Left ventricle myocardium inferior (tissue), 1 donor: ENCODE data around the gene RAC2. TPM values are rescaled to one million over a fixed set of nuclear protein-coding genes. Genes with fewer than 3 reads are reported as not detected.

Experiments
- DNase-seq: peaks from one replicate; pipeline ENCODE4 v3.0.0-alpha.2; 2020
- H3K27ac ChIP-seq: fragments of 200-600 bp; replicated peaks from 2 replicates; pipeline ENCODE4 v1.8.0; 2021
- H3K27me3 ChIP-seq: fragments of 200-600 bp; 2 replicates; pipeline ENCODE4 v1.8.0; 2021; ENCODE audit warnings: low read depth
- H3K36me3 ChIP-seq: fragments of 200-600 bp; 2 replicates; pipeline ENCODE4 v1.8.0; 2021
- H3K4me1 ChIP-seq: fragments of 200-600 bp; 2 replicates; pipeline ENCODE4 v1.8.0; 2021
- H3K4me3 ChIP-seq: fragments of 200-600 bp; 2 replicates; pipeline ENCODE4 v1.8.0; 2021; ENCODE audit warnings: mild to moderate bottlenecking, moderate library complexity
- H3K9me3 ChIP-seq: fragments of 200-600 bp; replicated peaks from 2 replicates; pipeline ENCODE4 v1.8.0; 2021
- intact Hi-C: fragments of 100-400 bp; cut with micrococcal nuclease; formaldehyde crosslinking; loops from one replicate; pipeline ENCODE4 v1.11.0; 2022
- total RNA-seq: library from RNA; stranded (reverse); fragmentation: NEBNext Ultra II Directional; extraction: Animal tissue kit (Norgen Biotek cat#: 25700); gene quantifications from one replicate; pipeline ENCODE4 v1.2.1, GENCODE V29; 2021
- TF ChIP-seq, protein P1 (sequence below): fragments of 200-600 bp; IDR thresholded peaks from 2 replicates; pipeline ENCODE4 v1.8.0; 2021; ENCODE audit warnings: antibody characterized with exemption, mild to moderate bottlenecking, borderline replicate concordance
- donor health status: DM: no; HTN: yes; CAD: no; lungs with severe emphysema.

RAC2 gene
- total RNA-seq, 1 donor from 2014 or later = 1.8 TPM

DNA sequence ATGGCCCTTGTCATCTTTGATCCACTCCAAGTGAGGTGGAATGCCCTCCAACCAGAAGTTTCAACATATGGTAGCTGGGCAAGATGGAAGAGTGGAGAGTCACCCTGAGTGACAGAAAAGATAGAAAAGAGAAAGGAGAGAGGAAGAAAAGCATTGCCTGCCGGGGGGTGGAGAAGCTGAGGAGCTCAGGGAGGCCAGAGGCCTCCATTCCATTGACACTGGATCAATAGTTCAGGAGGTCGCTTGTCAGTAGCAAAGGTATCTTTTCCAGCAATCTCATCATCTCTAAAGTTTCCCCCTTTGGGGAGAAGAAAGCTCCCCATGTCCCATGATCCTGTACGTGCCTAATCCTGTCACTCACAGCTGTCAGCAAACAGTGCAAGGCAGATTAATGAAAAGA lies 49.3 kb downstream of the RAC2 start:
- no peak overlapping the region for H3K4me3 ChIP-seq
- no peaks in the 10 kb centered on the region for H3K27me3 ChIP-seq
- no peak for DNase-seq
- H3K4me1 ChIP-seq = peaks cover 52% of the 10 kb centered on the region
- H3K9me3 ChIP-seq = no peaks in the 10 kb centered on the region
- H3K36me3 ChIP-seq = no peaks in the 10 kb centered on the region
- peak overlapping the region; percentile 47 for H3K27ac ChIP-seq
- TF ChIP-seq, protein P1, sequence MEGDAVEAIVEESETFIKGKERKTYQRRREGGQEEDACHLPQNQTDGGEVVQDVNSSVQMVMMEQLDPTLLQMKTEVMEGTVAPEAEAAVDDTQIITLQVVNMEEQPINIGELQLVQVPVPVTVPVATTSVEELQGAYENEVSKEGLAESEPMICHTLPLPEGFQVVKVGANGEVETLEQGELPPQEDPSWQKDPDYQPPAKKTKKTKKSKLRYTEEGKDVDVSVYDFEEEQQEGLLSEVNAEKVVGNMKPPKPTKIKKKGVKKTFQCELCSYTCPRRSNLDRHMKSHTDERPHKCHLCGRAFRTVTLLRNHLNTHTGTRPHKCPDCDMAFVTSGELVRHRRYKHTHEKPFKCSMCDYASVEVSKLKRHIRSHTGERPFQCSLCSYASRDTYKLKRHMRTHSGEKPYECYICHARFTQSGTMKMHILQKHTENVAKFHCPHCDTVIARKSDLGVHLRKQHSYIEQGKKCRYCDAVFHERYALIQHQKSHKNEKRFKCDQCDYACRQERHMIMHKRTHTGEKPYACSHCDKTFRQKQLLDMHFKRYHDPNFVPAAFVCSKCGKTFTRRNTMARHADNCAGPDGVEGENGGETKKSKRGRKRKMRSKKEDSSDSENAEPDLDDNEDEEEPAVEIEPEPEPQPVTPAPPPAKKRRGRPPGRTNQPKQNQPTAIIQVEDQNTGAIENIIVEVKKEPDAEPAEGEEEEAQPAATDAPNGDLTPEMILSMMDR = no peak
- intact Hi-C loops = no loop called here

DNA sequence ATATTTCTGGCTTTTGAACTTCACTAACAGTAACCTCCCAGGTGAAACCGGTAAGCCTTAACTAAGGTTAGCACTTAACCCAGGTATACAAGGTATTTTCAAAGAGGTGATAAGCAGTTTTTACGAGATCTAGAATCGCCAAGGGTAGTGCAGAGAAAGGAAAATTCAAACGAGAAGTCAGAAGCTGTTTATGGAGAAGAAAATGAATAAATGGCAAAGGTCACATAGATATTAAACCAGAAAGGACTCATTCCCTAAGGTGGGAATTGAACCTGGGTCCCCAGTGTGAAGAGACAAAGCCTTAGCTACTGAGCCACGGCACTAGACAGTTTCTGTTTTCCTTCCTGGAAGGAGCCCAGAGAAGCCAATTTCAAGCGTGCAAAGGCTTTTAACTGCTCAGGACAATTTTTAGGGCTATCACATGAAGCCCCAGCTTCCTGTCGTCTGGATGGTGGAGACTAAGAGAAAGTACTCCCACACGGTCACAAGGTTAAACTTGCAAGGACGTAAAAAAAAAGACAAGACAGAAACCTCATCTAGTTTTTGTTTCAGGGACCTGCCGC lies 50.4 kb downstream of the RAC2 start:
- no peak for DNase-seq
- H3K27ac ChIP-seq = peak overlapping the region; percentile 47
- H3K27me3 ChIP-seq = no peaks in the 10 kb centered on the region
- H3K9me3 ChIP-seq = no peaks in the 10 kb centered on the region
- peaks cover 55% of the 10 kb centered on the region for H3K4me1 ChIP-seq
- H3K36me3 ChIP-seq = no peaks in the 10 kb centered on the region
- H3K4me3 ChIP-seq = no peak overlapping the region
- TF ChIP-seq, protein P1 = no peak
- intact Hi-C loops = no loop called here

DNA sequence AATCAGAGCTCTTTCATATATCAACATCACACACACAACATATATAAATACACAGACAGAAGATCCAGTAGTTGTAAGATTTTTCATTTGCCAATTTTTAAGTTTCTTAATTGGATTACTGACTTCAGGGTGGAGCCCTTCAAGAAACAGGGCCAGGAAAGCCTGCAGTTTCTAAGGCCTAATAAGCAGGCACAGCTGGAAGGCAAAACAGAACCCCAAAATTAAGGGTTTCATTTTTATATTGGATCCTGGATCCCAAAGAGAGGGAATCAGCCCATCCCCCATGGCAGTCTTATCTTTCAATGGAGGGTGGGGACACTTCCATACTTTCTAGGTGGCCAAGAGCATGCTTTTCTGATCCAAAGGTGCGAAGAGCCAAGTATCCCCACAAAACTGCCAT lies 51.3 kb downstream of the RAC2 start:
- no peak for DNase-seq
- H3K4me3 ChIP-seq = no peak overlapping the region
- no peaks in the 10 kb centered on the region for H3K9me3 ChIP-seq
- H3K4me1 ChIP-seq = peaks cover 55% of the 10 kb centered on the region
- no peak overlapping the region for H3K27ac ChIP-seq
- TF ChIP-seq, protein P1 = no peak
- no peaks in the 10 kb centered on the region for H3K36me3 ChIP-seq
- H3K27me3 ChIP-seq = no peaks in the 10 kb centered on the region
- intact Hi-C loops = no loop called here

DNA sequence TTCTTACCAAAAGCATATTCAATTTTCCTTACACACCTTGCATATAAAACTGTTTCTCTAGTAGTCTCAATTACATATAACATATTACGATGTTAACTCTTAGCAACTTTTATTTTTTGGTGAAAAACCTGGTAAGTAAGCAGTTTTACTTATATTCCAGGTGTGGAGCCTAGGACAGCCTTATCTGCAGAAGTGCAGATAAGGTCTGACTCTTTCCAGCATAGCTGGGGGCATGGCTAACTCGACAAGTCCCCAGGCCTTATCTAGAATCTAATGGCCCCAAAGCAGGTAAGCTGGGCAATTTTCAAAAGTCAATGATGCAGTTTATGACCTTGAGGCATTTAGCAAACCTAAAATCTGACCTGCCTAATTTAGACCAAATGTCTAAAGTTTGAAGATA lies 51.9 kb downstream of the RAC2 start:
- H3K27ac ChIP-seq = no peak overlapping the region
- H3K36me3 ChIP-seq = no peaks in the 10 kb centered on the region
- no peaks in the 10 kb centered on the region for H3K9me3 ChIP-seq
- H3K4me3 ChIP-seq = no peak overlapping the region
- H3K4me1 ChIP-seq = peaks cover 55% of the 10 kb centered on the region
- DNase-seq = no peak
- intact Hi-C loops = no loop called here
- TF ChIP-seq, protein P1 = no peak
- H3K27me3 ChIP-seq = no peaks in the 10 kb centered on the region

DNA sequence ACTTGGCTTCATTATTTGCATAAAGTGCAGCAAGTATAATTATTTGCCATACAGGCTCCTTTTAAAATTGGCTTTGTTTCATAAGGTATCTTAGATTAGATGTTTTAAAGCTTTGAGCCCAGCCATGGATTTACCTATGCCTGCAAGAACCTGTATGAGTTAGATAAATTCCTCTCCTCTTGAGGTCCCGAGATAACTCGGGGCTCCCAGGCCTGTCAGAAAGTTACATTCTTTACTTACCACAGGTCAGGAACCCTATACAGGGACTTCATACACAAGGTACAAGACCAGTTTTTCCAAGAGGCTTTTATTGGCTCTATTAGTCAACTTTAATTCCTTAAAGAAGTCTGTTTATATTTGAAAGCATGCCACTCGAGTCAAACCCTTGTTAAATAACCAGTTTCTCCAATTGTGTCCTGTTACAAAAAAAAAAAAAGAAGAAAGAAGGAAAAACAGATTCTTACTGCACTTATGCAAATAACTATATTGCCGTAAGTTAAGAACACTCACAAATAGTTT lies 53.7 kb downstream of the RAC2 start:
- TF ChIP-seq, protein P1 = no peak
- Histone ChIP-seq H3K36me3 (no peaks in the 10 kb centered on the region), H3K4me1 (peaks cover 54% of the 10 kb centered on the region), H3K27me3 (no peaks in the 10 kb centered on the region), H3K27ac (no peak overlapping the region), H3K4me3 (no peak overlapping the region), H3K9me3 (no peaks in the 10 kb centered on the region)
- no peak for DNase-seq
- intact Hi-C loops = no loop called here
